Measurements from ENCODE around the gene ERP27. TPM values are rescaled to one million over a fixed set of nuclear protein-coding genes. Genes with fewer than 3 reads are reported as not detected.

Gene ERP27
- total RNA-seq, 1 donor = 0.18 TPM

DNA sequence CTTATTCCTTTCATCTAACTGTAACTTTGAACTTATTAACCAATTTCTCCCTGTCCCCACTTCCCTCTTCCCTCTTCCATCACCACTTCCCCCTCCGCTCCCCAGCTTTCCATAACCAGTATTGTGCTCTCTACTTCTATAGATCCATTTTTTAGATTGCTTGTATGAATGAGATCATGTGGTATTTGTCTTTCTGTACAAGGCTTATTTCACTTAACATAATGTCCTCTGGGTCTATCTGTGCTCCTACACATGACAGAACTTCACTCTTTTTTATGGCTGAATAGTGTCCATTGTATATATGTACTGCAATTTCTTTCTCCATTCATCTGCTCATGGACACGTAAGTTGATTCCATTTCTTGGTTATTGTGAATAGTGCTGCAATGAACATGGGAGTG is 14.4 kb downstream of the ERP27 start:
- no peak overlapping the region for H3K4me3 ChIP-seq (ENCODE audit: low read depth, low read length)
- TF ChIP-seq, protein P1, sequence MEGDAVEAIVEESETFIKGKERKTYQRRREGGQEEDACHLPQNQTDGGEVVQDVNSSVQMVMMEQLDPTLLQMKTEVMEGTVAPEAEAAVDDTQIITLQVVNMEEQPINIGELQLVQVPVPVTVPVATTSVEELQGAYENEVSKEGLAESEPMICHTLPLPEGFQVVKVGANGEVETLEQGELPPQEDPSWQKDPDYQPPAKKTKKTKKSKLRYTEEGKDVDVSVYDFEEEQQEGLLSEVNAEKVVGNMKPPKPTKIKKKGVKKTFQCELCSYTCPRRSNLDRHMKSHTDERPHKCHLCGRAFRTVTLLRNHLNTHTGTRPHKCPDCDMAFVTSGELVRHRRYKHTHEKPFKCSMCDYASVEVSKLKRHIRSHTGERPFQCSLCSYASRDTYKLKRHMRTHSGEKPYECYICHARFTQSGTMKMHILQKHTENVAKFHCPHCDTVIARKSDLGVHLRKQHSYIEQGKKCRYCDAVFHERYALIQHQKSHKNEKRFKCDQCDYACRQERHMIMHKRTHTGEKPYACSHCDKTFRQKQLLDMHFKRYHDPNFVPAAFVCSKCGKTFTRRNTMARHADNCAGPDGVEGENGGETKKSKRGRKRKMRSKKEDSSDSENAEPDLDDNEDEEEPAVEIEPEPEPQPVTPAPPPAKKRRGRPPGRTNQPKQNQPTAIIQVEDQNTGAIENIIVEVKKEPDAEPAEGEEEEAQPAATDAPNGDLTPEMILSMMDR (IDR thresholded peaks at IDR 0.05; ENCODE audit: insufficient read depth, low read length) = no peak
- DNase-seq (ENCODE audit: low read depth) = no peak

DNA sequence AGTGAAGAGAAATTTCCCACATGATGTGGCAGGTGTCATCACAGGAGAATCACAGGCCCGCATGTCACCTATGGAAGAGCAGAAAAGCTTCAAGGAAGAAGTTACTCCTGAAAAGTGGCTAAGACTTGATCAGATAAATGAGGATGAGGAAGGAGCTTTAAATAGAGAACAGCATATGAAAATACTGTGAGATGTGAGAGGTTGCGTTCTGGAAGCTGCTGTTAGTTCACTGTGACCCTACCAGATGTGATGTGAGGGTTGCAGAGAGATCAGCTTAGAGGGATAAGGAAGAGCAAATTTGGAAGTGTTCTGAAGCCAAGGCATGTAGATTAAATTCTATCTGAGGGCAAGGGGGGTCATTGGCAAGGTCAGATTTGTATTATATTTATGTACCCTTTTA is 17.1 kb downstream of the ERP27 start:
- no peak overlapping the region for H3K4me3 ChIP-seq (ENCODE audit: low read depth, low read length)
- TF ChIP-seq, protein P1 (IDR thresholded peaks at IDR 0.05; ENCODE audit: insufficient read depth, low read length) = no peak
- no peak for DNase-seq (ENCODE audit: low read depth)

DNA sequence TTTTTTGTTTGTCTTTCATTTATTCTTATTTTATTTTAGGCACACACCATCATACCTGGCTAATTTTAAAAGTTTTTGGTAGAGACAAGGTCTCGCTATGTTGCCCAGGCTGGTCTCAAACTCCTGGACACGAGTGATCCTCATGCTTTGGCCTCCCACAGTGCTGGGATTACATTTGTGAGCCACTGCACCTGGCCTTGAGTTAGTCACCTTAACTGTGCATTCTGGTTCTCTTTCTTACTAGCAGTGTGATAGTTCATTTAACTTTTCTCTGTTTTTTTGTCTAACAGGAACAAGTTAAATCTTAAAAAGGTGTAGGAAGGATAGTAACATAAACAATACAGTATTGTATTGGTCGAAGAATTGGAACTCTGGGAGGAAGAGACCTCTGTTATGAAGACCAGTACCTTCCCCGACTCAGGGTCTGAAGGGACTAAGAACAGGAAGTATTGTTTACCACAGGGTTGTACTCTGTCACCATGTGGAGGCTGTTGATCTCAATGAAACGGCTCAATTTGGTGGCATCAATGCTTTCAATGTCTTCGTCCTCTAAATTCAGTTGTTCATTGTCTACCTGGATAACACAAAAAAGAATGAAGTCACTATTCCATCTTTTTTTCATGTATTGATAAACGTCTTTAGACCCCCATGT is 17.7 kb downstream of the ERP27 start:
- TF ChIP-seq, protein P1 (IDR thresholded peaks at IDR 0.05; ENCODE audit: insufficient read depth, low read length) = no peak
- no peak for DNase-seq (ENCODE audit: low read depth)

DNA sequence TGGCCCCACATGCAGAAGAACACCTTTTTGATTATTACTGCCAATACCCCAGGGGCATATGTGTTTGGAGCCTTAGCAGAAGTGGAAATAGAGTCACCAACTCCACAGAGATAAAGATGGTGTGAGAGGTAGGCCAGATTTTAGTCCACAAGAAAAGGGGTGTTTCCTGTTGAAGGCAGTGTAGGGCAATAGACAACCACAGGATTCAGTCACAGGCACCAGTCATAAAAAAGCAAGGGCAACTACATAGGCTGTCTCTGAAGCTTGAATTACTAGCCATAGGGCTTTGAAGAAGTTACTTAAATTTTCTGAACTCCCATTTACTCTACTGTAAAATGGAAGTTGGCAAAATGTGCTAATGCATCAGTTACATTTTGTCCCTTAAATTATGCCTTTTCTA is 18.9 kb downstream of the ERP27 start:
- no peak for DNase-seq (ENCODE audit: low read depth)
- TF ChIP-seq, protein P1 (IDR thresholded peaks at IDR 0.05; ENCODE audit: insufficient read depth, low read length) = no peak
- no peak overlapping the region for H3K4me3 ChIP-seq (ENCODE audit: low read depth, low read length)

More for the DNA sequence above, 17.7 kb downstream of the ERP27 start:
- no peak overlapping the region for H3K4me3 ChIP-seq (ENCODE audit: low read depth, low read length)

DNA sequence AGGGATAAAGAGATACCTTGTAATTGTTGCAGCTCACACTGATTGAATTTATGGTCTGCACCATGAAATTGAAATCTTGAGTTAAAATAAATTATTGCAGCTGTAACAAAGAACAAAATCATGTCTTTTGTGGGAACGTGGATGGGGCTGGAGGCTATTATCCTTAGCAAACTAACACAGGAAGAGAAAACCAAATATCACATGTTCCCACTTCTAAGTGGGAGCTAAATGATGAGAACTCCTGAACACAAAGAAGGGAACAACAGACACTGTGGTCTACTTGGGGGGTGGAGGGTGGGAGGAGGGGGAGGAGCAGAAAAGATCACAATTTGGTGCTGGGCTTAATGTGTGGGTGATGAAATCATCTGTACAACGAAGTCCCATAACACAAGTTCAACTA is 22.6 kb downstream of the ERP27 start:
- TF ChIP-seq, protein P1 (IDR thresholded peaks at IDR 0.05; ENCODE audit: insufficient read depth, low read length) = no peak
- no peak for DNase-seq (ENCODE audit: low read depth)
- H3K4me3 ChIP-seq (ENCODE audit: low read depth, low read length) = no peak overlapping the region

DNA sequence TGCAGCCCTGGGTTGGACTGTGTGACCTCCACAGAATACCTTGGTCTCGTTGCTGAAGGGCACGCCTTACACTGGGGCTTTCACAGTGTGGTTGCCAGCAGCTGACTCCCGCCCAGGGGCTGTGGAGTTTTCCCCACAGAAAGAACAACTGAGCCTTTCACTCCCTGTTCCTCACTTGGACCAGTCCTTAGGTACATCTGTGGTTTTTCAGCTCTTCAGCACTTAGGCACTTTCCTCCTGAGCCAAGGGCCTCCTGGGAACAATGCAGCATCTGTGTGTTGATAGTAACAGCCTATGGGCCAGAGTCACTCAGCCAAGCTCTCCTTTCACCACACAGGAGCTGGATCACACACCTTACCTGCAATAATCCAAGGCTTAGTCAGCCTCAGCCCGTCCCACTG is 25.0 kb downstream of the ERP27 start:
- no peak overlapping the region for H3K4me3 ChIP-seq (ENCODE audit: low read depth, low read length)
- TF ChIP-seq, protein P1 (IDR thresholded peaks at IDR 0.05; ENCODE audit: insufficient read depth, low read length) = no peak
- DNase-seq (ENCODE audit: low read depth) = peak; percentile 36

DNA sequence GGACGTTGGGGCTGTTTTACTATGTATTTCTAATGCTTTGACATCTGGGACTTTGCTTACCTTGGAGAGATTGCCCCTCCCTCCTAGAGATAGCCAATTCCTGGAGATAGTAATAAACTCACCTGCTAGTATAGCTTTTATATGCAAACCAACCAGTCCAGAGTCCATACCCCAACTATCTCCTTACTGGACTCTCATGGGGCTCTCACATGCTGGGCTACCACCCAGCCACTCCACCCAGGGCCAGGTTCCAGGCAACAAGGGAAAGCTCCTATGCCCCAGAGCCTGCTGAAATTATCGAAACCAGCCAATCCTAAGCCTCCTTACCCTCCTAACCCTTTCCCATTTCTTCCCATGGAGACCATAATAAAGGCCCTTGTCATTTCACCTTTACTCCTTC is 27.2 kb downstream of the ERP27 start:
- TF ChIP-seq, protein P1 (IDR thresholded peaks at IDR 0.05; ENCODE audit: insufficient read depth, low read length) = no peak
- no peak for DNase-seq (ENCODE audit: low read depth)
- H3K4me3 ChIP-seq (ENCODE audit: low read depth, low read length) = no peak overlapping the region
